HFFc6 (cell line): ENCODE results near the gene SRD5A3. TPM values are rescaled to one million over a fixed set of nuclear protein-coding genes. Genes with fewer than 3 reads are reported as not detected.

Experiments used
- DNase-seq: peaks from one replicate; pipeline ENCODE4 v3.0.0-alpha.2; 2018
- H3K27ac Mint-ChIP-seq: 2 replicates; pipeline ENCODE4 v1.8.0; 2020; ENCODE audit warnings: mild to moderate bottlenecking, mixed read lengths
- H3K27me3 Mint-ChIP-seq: 2 replicates; pipeline ENCODE4 v1.8.0; 2021; ENCODE audit warnings: mild to moderate bottlenecking, moderate library complexity, mixed read lengths; ENCODE audit not compliant: insufficient read depth
- H3K36me3 Mint-ChIP-seq: 2 replicates; pipeline ENCODE4 v1.8.0; 2021; ENCODE audit warnings: low read depth, mixed read lengths
- H3K4me1 Mint-ChIP-seq: 2 replicates; pipeline ENCODE4 v1.8.0; 2020; ENCODE audit warnings: low read depth, mixed read lengths
- H3K4me3 Mint-ChIP-seq: 2 replicates; pipeline ENCODE4 v1.8.0; 2020; ENCODE audit warnings: mild to moderate bottlenecking, moderate library complexity, mixed read lengths
- H3K9me3 Mint-ChIP-seq: 2 replicates; pipeline ENCODE4 v1.8.0; 2020; ENCODE audit warnings: mild to moderate bottlenecking, mixed read lengths
- CTCF ChIP-seq: fragments of 200-600 bp; sonication (generic); IDR thresholded peaks from 2 replicates; pipeline ENCODE4 v1.5.0; 2021; ENCODE audit warnings: antibody characterized with exemption, mild to moderate bottlenecking
- total RNA-seq, 6 experiments: library from RNA; stranded (reverse); fragmentation: NEBNext Ultra II Directional; extraction: Animal tissue kit (Norgen Biotek cat#: 25700); gene quantifications; 2 replicates in 1 of 6; 3 replicates in 5 of 6; pipeline ENCODE4 v1.2.3, GENCODE V29; 2021

Gene SRD5A3
- total RNA-seq, 6 experiments from 2014 or later, result 11.0 to 17.1 (median 12.2) TPM

- H3K9me3 Mint-ChIP-seq, result no peaks in the 10 kb centered on the region
- DNase-seq, result no peak
- peaks cover 23% of the 10 kb centered on the region for H3K36me3 Mint-ChIP-seq
- H3K4me1 Mint-ChIP-seq, result peaks cover 36% of the 10 kb centered on the region
- no peaks in the 10 kb centered on the region for H3K27me3 Mint-ChIP-seq
- TF ChIP-seq CTCF, result peak; percentile 40
- peak overlapping the region; percentile 6; the same call in 1 of the 2 replicates for H3K4me3 Mint-ChIP-seq
- peak overlapping the region; percentile 68 for H3K27ac Mint-ChIP-seq
These were observed 63.6 kb downstream of the SRD5A3 start for GRCh38 chr4:55409468-55410171.

GRCh38 chr4:55410431-55410830, 64.4 kb downstream of the SRD5A3 start:
- peaks cover 28% of the 10 kb centered on the region for H3K4me1 Mint-ChIP-seq
- H3K27me3 Mint-ChIP-seq, result no peaks in the 10 kb centered on the region
- peaks cover 16% of the 10 kb centered on the region for H3K36me3 Mint-ChIP-seq
- no peak overlapping the region for H3K4me3 Mint-ChIP-seq
- no peak for DNase-seq
- TF ChIP-seq CTCF, result no peak
- no peaks in the 10 kb centered on the region for H3K9me3 Mint-ChIP-seq
- H3K27ac Mint-ChIP-seq, result peak overlapping the region; percentile 3; the same call in 1 of the 2 replicates

- no peaks in the 10 kb centered on the region for H3K9me3 Mint-ChIP-seq
- H3K27me3 Mint-ChIP-seq, result no peaks in the 10 kb centered on the region
- H3K27ac Mint-ChIP-seq, result no peak overlapping the region
- no peak for DNase-seq
- TF ChIP-seq CTCF, result no peak
- H3K36me3 Mint-ChIP-seq, result peaks cover 5% of the 10 kb centered on the region
- no peak overlapping the region for H3K4me3 Mint-ChIP-seq
- peaks cover 21% of the 10 kb centered on the region for H3K4me1 Mint-ChIP-seq
These were observed 65.6 kb downstream of the SRD5A3 start for GRCh38 chr4:55411621-55412020.

- H3K9me3 Mint-ChIP-seq, result no peaks in the 10 kb centered on the region
- no peaks in the 10 kb centered on the region for H3K27me3 Mint-ChIP-seq
- TF ChIP-seq CTCF, result no peak
- H3K36me3 Mint-ChIP-seq, result peaks cover 18% of the 10 kb centered on the region
- DNase-seq, result no peak
- no peak overlapping the region for H3K27ac Mint-ChIP-seq
- no peaks in the 10 kb centered on the region for H3K4me1 Mint-ChIP-seq
- no peak overlapping the region for H3K4me3 Mint-ChIP-seq
These were observed 70.1 kb downstream of the SRD5A3 start for GRCh38 chr4:55416176-55416575.

Other genes with a start within 250 kb of the SRD5A3 start
- gene KDR, start 220.6 kb upstream of the SRD5A3 start, total RNA-seq, result not detected
- gene TMEM165, start 49.7 kb downstream of the SRD5A3 start, total RNA-seq, result 100 to 1,000 TPM in 2 of 6 experiments, 10 to 100 TPM in 4; 93.9 to 111 (median 96.2) TPM
- 10 to 100 TPM; 33.8 to 41.6 (median 37.1) TPM for gene CLOCK, start 200.7 kb downstream of the SRD5A3 start, total RNA-seq
- not detected for gene PDCL2, start 246.0 kb downstream of the SRD5A3 start, total RNA-seq